ENCODE results near the gene GTF2IRD1. TPM values are rescaled to one million over a fixed set of nuclear protein-coding genes. Genes with fewer than 3 reads are reported as not detected.

The GTF2IRD1 gene
- polyA plus RNA-seq, 3 donors: 4.0 to 10.1 (median 9.1) TPM

- no peak overlapping the region for H3K27ac ChIP-seq (ENCODE audit: low read depth, low read length)
- 72 to 80% (median 79%) methylated on average over 10 of the region's 10 CpGs for WGBS, 3 donors
Observed at GRCh38 chr7:74572301-74572979, 118.7 kb downstream of the GTF2IRD1 start.

GRCh38 chr7:74573512-74573911, 119.8 kb downstream of the GTF2IRD1 start:
- H3K27ac ChIP-seq (ENCODE audit: low read depth, low read length): no peak overlapping the region
- 86 to 93% (median 87%) methylated on average over 8 of the region's 8 CpGs for WGBS, 3 donors

- no peak overlapping the region for H3K27ac ChIP-seq (ENCODE audit: low read depth, low read length)
- WGBS, 3 donors: 79 to 93% (median 83%) methylated on average over 11 of the region's 11 CpGs
Observed at GRCh38 chr7:74575083-74575784, 121.5 kb downstream of the GTF2IRD1 start.

GRCh38 chr7:74575811-74576210, 122.1 kb downstream of the GTF2IRD1 start:
- no peak overlapping the region for H3K27ac ChIP-seq (ENCODE audit: low read depth, low read length)
- 92 to 95% (median 92%) methylated on average over 7 of the region's 7 CpGs for WGBS, 3 donors

- H3K27ac ChIP-seq (ENCODE audit: low read depth, low read length): no peak overlapping the region
- WGBS, 3 donors: 26 to 76% (median 56%) methylated on average over 22 of the region's 22 CpGs
Observed at GRCh38 chr7:74579800-74580685, 126.3 kb downstream of the GTF2IRD1 start.

- no peak overlapping the region for H3K27ac ChIP-seq (ENCODE audit: low read depth, low read length)
- 88 to 94% (median 93%) methylated on average over 12 of the region's 12 CpGs for WGBS, 3 donors
Observed at GRCh38 chr7:74581916-74582440, 128.3 kb downstream of the GTF2IRD1 start.

GRCh38 chr7:74582447-74583039, 128.8 kb downstream of the GTF2IRD1 start:
- H3K27ac ChIP-seq (ENCODE audit: low read depth, low read length): no peak overlapping the region
- 87 to 94% (median 93%) methylated on average over 2 of the region's 2 CpGs for WGBS, 3 donors

GRCh38 chr7:74583630-74584029, 129.9 kb downstream of the GTF2IRD1 start:
- WGBS, 3 donors: 89 to 96% (median 94%) methylated on average over 8 of the region's 8 CpGs
- no peak overlapping the region for H3K27ac ChIP-seq (ENCODE audit: low read depth, low read length)

- WGBS, 3 donors: 86 to 97% (median 93%) methylated on average over 17 of the region's 17 CpGs
- no peak overlapping the region for H3K27ac ChIP-seq (ENCODE audit: low read depth, low read length)
Observed at GRCh38 chr7:74584160-74584954, 130.7 kb downstream of the GTF2IRD1 start.

- H3K27ac ChIP-seq (ENCODE audit: low read depth, low read length): no peak overlapping the region
Observed at GRCh38 chr7:74585844-74586243, 132.1 kb downstream of the GTF2IRD1 start.

GRCh38 chr7:74586258-74587175, 132.8 kb downstream of the GTF2IRD1 start:
- H3K27ac ChIP-seq (ENCODE audit: low read depth, low read length): no peak overlapping the region

GRCh38 chr7:74587435-74588126, 133.9 kb downstream of the GTF2IRD1 start:
- H3K27ac ChIP-seq (ENCODE audit: low read depth, low read length): no peak overlapping the region

More at GRCh38 chr7:74586258-74587175, 132.8 kb downstream of the GTF2IRD1 start:
- WGBS, 3 donors: 79 to 88% (median 84%) methylated on average over 18 of the region's 18 CpGs

GRCh38 chr7:74590813-74591212, 137.1 kb downstream of the GTF2IRD1 start:
- 94 to 96% (median 95%) methylated on average over 16 of the region's 16 CpGs for WGBS, 3 donors

More at GRCh38 chr7:74587435-74588126, 133.9 kb downstream of the GTF2IRD1 start:
- 30 to 71% (median 35%) methylated on average over 12 to 13 of the region's 13 CpGs for WGBS, 3 donors

GRCh38 chr7:74598558-74598957, 144.9 kb downstream of the GTF2IRD1 start:
- no peak overlapping the region for H3K27ac ChIP-seq (ENCODE audit: low read depth, low read length)
- WGBS, 3 donors: 89 to 100% (median 100%) methylated on average over 1 of the region's 1 CpG

More at GRCh38 chr7:74590813-74591212, 137.1 kb downstream of the GTF2IRD1 start:
- H3K27ac ChIP-seq (ENCODE audit: low read depth, low read length): no peak overlapping the region

- WGBS, 3 donors: 90 to 95% (median 92%) methylated on average over 4 of the region's 4 CpGs
- H3K27ac ChIP-seq (ENCODE audit: low read depth, low read length): no peak overlapping the region
Observed at GRCh38 chr7:74599244-74599643, 145.5 kb downstream of the GTF2IRD1 start.
